Measurements from ENCODE around the gene SCFD1.
A peak's percentile ranks its signal among the peaks of the same experiment; 100 is the strongest.

The SCFD1 gene

GRCh38 chr14:30607156-30607780, 14.9 kb upstream of the SCFD1 start:
- H3K27me3 ChIP-seq (ENCODE audit: insufficient read depth, low read depth, severe bottlenecking), result no peaks in the 10 kb centered on the region
- no peak for DNase-seq
- peaks cover 55% of the 10 kb centered on the region for H3K36me3 ChIP-seq
- no peak overlapping the region for H3K27ac ChIP-seq
- no peak for TF ChIP-seq CTCF (IDR thresholded peaks at IDR 0.05; ENCODE audit: low read depth, low read length)
- no peaks in the 10 kb centered on the region for H3K9me3 ChIP-seq (ENCODE audit: severe bottlenecking)
- H3K4me3 ChIP-seq (ENCODE audit: low read depth, low read length), result no peak overlapping the region

GRCh38 chr14:30608533-30609006, 13.5 kb upstream of the SCFD1 start:
- H3K36me3 ChIP-seq, result peaks cover 46% of the 10 kb centered on the region

GRCh38 chr14:30610787-30611343, 11.3 kb upstream of the SCFD1 start:
- peak; percentile 7; the same call in 1 of the 2 replicates for TF ChIP-seq CTCF (IDR thresholded peaks at IDR 0.05; ENCODE audit: low read depth, low read length)
- no peaks in the 10 kb centered on the region for H3K9me3 ChIP-seq (ENCODE audit: severe bottlenecking)
- no peak for DNase-seq
- H3K4me3 ChIP-seq (ENCODE audit: low read depth, low read length), result no peak overlapping the region
- no peak overlapping the region for H3K27ac ChIP-seq
- peaks cover 35% of the 10 kb centered on the region for H3K36me3 ChIP-seq
- H3K27me3 ChIP-seq (ENCODE audit: insufficient read depth, low read depth, severe bottlenecking), result no peaks in the 10 kb centered on the region

More at GRCh38 chr14:30608533-30609006, 13.5 kb upstream of the SCFD1 start:
- Histone ChIP-seq H3K9me3 (ENCODE audit: severe bottlenecking) (no peaks in the 10 kb centered on the region), H3K4me3 (ENCODE audit: low read depth, low read length) (no peak overlapping the region), H3K27ac (no peak overlapping the region), H3K27me3 (ENCODE audit: insufficient read depth, low read depth, severe bottlenecking) (no peaks in the 10 kb centered on the region)
- no peak for DNase-seq
- TF ChIP-seq CTCF (IDR thresholded peaks at IDR 0.05; ENCODE audit: low read depth, low read length), result no peak

GRCh38 chr14:30614155-30614554, 8.0 kb upstream of the SCFD1 start:
- TF ChIP-seq CTCF (IDR thresholded peaks at IDR 0.05; ENCODE audit: low read depth, low read length), result no peak
- Histone ChIP-seq H3K36me3 (peaks cover 27% of the 10 kb centered on the region), H3K9me3 (ENCODE audit: severe bottlenecking) (no peaks in the 10 kb centered on the region), H3K27me3 (ENCODE audit: insufficient read depth, low read depth, severe bottlenecking) (no peaks in the 10 kb centered on the region), H3K4me3 (ENCODE audit: low read depth, low read length) (no peak overlapping the region), H3K27ac (no peak overlapping the region)
- DNase-seq, result no peak

GRCh38 chr14:30620178-30620577, 1.9 kb upstream of the SCFD1 start:
- Histone ChIP-seq H3K36me3 (peaks cover 13% of the 10 kb centered on the region), H3K27me3 (ENCODE audit: insufficient read depth, low read depth, severe bottlenecking) (no peaks in the 10 kb centered on the region), H3K9me3 (ENCODE audit: severe bottlenecking) (no peaks in the 10 kb centered on the region), H3K27ac (no peak overlapping the region), H3K4me3 (ENCODE audit: low read depth, low read length) (no peak overlapping the region)
- no peak for DNase-seq
- no peak for TF ChIP-seq CTCF (IDR thresholded peaks at IDR 0.05; ENCODE audit: low read depth, low read length)

Data from WERI-Rb-1 (cell line).